Right lobe of liver (tissue), 6 donors: ENCODE results near the gene SLC41A3. TPM values are rescaled to one million over a fixed set of nuclear protein-coding genes. Genes with fewer than 3 reads are reported as not detected.

ENCODE experiments used
- ATAC-seq, 4 donors: fragments of 200-7000 bp; cut with Tn5 transposase; one replicate each; pipeline ENCODE4 v1.9.1; 2020; ENCODE audit warnings: mild to moderate bottlenecking in 4 of 4, moderate library complexity in 4 of 4
- DNase-seq, 3 donors: peaks; one replicate each; pipeline ENCODE4 v3.0.0-alpha.2; 2020
- H3K27ac ChIP-seq, 3 donors: fragments of 200-600 bp; one replicate each; pipeline ENCODE4 v1.8.0; 2022
- H3K27me3 ChIP-seq, 2 donors: fragments of 200-600 bp; one replicate each; pipeline ENCODE4 v1.8.0; 2022
- H3K36me3 ChIP-seq, 4 donors: fragments of 200-600 bp; sonication (generic) in 1 of 4; one replicate each; pipeline versions ENCODE4 v1.5.1 to v1.8.0; 2017 to 2022; ENCODE audit warnings: control low read depth in 1 of 4
- H3K4me1 ChIP-seq, 4 donors: fragments of 200-600 bp; sonication (generic) in 1 of 4; one replicate each; pipeline versions ENCODE4 v1.5.1 to v1.8.0; 2017 to 2022; ENCODE audit warnings: control low read depth in 1 of 4
- H3K4me3 ChIP-seq, 3 donors: fragments of 200-600 bp; one replicate each; pipeline ENCODE4 v1.8.0; 2022
- H3K9me3 ChIP-seq, 4 donors: fragments of 200-600 bp; sonication (generic) in 1 of 4; one replicate each; pipeline versions ENCODE4 v1.5.1 to v1.8.0; 2017 to 2022; ENCODE audit warnings: control low read depth in 1 of 4
- CTCF ChIP-seq, 4 donors: fragments of 200-600 bp in 3 of 4; fragments of 450-650 bp in 1 of 4; IDR thresholded peaks; one replicate each; pipeline versions ENCODE4 v1.5.1 to v1.8.0; 2016 to 2022; ENCODE audit warnings: antibody characterized with exemption in 4 of 4, mild to moderate bottlenecking in 2 of 4
- POLR2A ChIP-seq: fragments of 450-650 bp; IDR thresholded peaks from one replicate; pipeline ENCODE4 v1.6.1; 2017; ENCODE audit warnings: antibody characterized with exemption, mild to moderate bottlenecking
- WGBS: methylation state at CpG from one replicate; pipeline ENCODE4 v1.1.6; 2018; ENCODE audit warnings: low coverage, low lambda C conversion rate; ENCODE audit not compliant: insufficient coverage; ENCODE audit errors: missing lambda C conversion rate; 5-methylcytosine and 5-hydroxymethylcytosine counted together
- intact Hi-C, 2 donors: fragments of 100-400 bp; cut with DNase I; formaldehyde crosslinking; loops; one replicate each; pipeline versions ENCODE4 v1.11.2 to v1.14.1; 2022
- total RNA-seq, 6 experiments: library from RNA; depleted of rRNA in 2 of 6; stranded (reverse); fragments of >200 nt in 2 of 6; fragmentation: NEBNext Ultra II Directional in 3 of 6; extraction: Animal tissue kit (Norgen Biotek cat#: 25700) in 3 of 6; gene quantifications; one replicate each; pipeline versions ENCODE4 v1.1.0 to v1.2.4, GENCODE V29; 2016 to 2023
- donor health status: DM: no; HTN: yes; CAD: no.
- donor health status: DM: no; HTN: no; CAD: no.
- donor health status: DM: no; HTN: no; CAD: no.
- donor health status: DM: no; HTN: yes; CAD: no.
- donor health status: DM: no; HTN: yes; CAD: no.

SLC41A3 gene
- total RNA-seq, 6 experiments from 2014 or later = 12.7 to 29.1 (median 15.9) TPM

GRCh38 chr3:126021702-126022101 lies 62.2 kb downstream of the SLC41A3 start:
- no peak for TF ChIP-seq CTCF (IDR thresholded peaks at IDR 0.05)
- no peak for TF ChIP-seq POLR2A
- intact Hi-C loops = no loop called here
- ATAC-seq (no peak), DNase-seq (no peak)
- WGBS = 100% methylated on average over 1 of the region's 1 CpG
- no peak overlapping the region for H3K27ac ChIP-seq
- H3K4me1 ChIP-seq = no peaks in the 10 kb centered on the region
- no peak overlapping the region for H3K4me3 ChIP-seq
- no peaks in the 10 kb centered on the region for H3K27me3 ChIP-seq
- H3K36me3 ChIP-seq = no peaks in the 10 kb centered on the region
- H3K9me3 ChIP-seq = no peaks in the 10 kb centered on the region

- DNase-seq (no peak), ATAC-seq (no peak)
- H3K36me3 ChIP-seq = no peaks in the 10 kb centered on the region
- no peak overlapping the region for H3K4me3 ChIP-seq
- no peaks in the 10 kb centered on the region for H3K9me3 ChIP-seq
- intact Hi-C loops = no loop called here
- no peak overlapping the region for H3K27ac ChIP-seq
- no peaks in the 10 kb centered on the region for H3K4me1 ChIP-seq
- 92% methylated on average over 5 of the region's 5 CpGs for WGBS
- H3K27me3 ChIP-seq = no peaks in the 10 kb centered on the region
- no peak for TF ChIP-seq POLR2A
- TF ChIP-seq CTCF (IDR thresholded peaks at IDR 0.05) = no peak
These were observed 62.7 kb downstream of the SLC41A3 start for GRCh38 chr3:126021224-126021623.

- no peaks in the 10 kb centered on the region for H3K4me1 ChIP-seq
- DNase-seq (no peak), ATAC-seq (no peak)
- H3K36me3 ChIP-seq = no peaks in the 10 kb centered on the region
- intact Hi-C loops = no loop called here
- no peaks in the 10 kb centered on the region for H3K9me3 ChIP-seq
- H3K27me3 ChIP-seq = no peaks in the 10 kb centered on the region
- no CpG with 5 or more reads among the region's 5 CpGs for WGBS
- no peak overlapping the region for H3K27ac ChIP-seq
- TF ChIP-seq CTCF (IDR thresholded peaks at IDR 0.05) (no peak), POLR2A (no peak)
- no peak overlapping the region for H3K4me3 ChIP-seq
These were observed 64.2 kb downstream of the SLC41A3 start for GRCh38 chr3:126019683-126020082.

GRCh38 chr3:126018995-126019394 lies 64.9 kb downstream of the SLC41A3 start:
- H3K4me3 ChIP-seq = no peak overlapping the region
- no peak overlapping the region for H3K27ac ChIP-seq
- TF ChIP-seq CTCF (IDR thresholded peaks at IDR 0.05) (no peak), POLR2A (no peak)
- intact Hi-C loops = no loop called here
- 90% methylated on average over 7 of the region's 7 CpGs for WGBS
- no peaks in the 10 kb centered on the region for H3K27me3 ChIP-seq
- no peaks in the 10 kb centered on the region for H3K4me1 ChIP-seq
- H3K9me3 ChIP-seq = no peaks in the 10 kb centered on the region
- DNase-seq (no peak), ATAC-seq (no peak)
- H3K36me3 ChIP-seq = no peaks in the 10 kb centered on the region

- TF ChIP-seq CTCF (IDR thresholded peaks at IDR 0.05) (no peak), POLR2A (no peak)
- Histone ChIP-seq H3K27me3 (no peaks in the 10 kb centered on the region), H3K9me3 (no peaks in the 10 kb centered on the region), H3K4me3 (no peak overlapping the region), H3K4me1 (no peaks in the 10 kb centered on the region), H3K27ac (no peak overlapping the region), H3K36me3 (no peaks in the 10 kb centered on the region)
- intact Hi-C loops = no loop called here
- no peak for DNase-seq
- 60% methylated on average over 1 of the region's 1 CpG for WGBS
- no peak for ATAC-seq
These were observed 65.4 kb downstream of the SLC41A3 start for GRCh38 chr3:126018545-126018944.
